HG03354 (cell line): Measurements from ENCODE around the gene FOXP1.

Experiments
- ATAC-seq: cut with Tn5 transposase; IDR thresholded peaks from one replicate; pipeline ENCODE4 v1.9.1; 2021; ENCODE audit warnings: mild to moderate bottlenecking; ENCODE audit not compliant: unreplicated experiment, poor library complexity, severe bottlenecking

FOXP1 gene

GRCh38 chr3:71069797-71070196 lies 513.7 kb downstream of the FOXP1 start:
- ATAC-seq, result no peak

- no peak for ATAC-seq
Observed at GRCh38 chr3:71067977-71068654, 515.4 kb downstream of the FOXP1 start.

GRCh38 chr3:71066849-71067261 lies 516.7 kb downstream of the FOXP1 start:
- ATAC-seq, result no peak

GRCh38 chr3:71066356-71066755 lies 517.2 kb downstream of the FOXP1 start:
- ATAC-seq, result no peak

GRCh38 chr3:71065764-71066013 lies 517.8 kb downstream of the FOXP1 start:
- ATAC-seq, result no peak

- peak; percentile 25 for ATAC-seq
Observed at GRCh38 chr3:71064956-71065763, 518.4 kb downstream of the FOXP1 start.

GRCh38 chr3:71064291-71064955 lies 519.1 kb downstream of the FOXP1 start:
- ATAC-seq, result peak; percentile 41

- ATAC-seq, result peak; percentile 51
Observed at GRCh38 chr3:71063773-71064290, 519.7 kb downstream of the FOXP1 start.

GRCh38 chr3:71062952-71063772 lies 520.4 kb downstream of the FOXP1 start:
- peak; percentile 46 for ATAC-seq

DNA sequence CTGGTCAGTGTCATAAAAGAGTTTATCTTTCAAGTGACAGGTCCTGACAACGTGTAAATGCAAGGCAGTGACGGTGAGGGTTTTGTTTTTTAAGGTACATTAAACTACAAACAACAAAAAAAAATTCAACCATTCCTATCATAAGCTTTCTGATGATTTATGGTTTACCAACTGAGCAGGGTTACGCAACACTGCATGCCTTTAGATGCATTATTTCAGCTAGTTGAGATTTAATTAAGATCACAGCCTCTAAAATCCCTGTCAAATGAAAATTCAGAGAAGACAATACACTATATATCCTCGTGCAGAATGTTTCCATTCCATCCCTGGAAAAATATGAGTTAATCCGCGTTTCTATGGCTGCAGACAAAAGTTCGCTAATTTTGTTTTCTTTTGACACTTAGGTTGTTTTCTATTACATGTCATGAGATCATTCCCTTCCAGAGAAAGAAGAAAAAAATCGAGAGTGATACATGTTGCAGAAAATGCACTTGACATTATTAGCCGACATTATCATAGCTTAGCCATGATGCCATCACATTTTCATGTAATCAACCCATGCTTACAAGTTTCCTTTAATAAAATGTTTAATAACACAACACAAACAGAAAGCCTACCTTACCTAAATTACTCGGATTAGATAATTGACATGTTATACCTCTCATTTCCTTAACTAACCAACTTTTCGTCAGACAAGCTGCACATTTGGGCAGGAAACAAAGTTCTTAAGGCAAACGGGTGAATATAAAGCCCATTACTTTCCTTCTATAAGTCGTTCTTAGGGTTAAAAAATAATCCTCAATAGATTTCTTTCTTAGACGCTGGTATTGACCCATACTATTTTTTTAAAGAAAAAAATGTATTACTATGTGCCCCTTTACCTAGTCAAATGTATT lies 521.2 kb downstream of the FOXP1 start:
- no peak for ATAC-seq

GRCh38 chr3:71061581-71061980 lies 521.9 kb downstream of the FOXP1 start:
- ATAC-seq, result no peak

GRCh38 chr3:71061037-71061436 lies 522.5 kb downstream of the FOXP1 start:
- no peak for ATAC-seq

- no peak for ATAC-seq
Observed at GRCh38 chr3:71060536-71060935, 523.0 kb downstream of the FOXP1 start.

DNA sequence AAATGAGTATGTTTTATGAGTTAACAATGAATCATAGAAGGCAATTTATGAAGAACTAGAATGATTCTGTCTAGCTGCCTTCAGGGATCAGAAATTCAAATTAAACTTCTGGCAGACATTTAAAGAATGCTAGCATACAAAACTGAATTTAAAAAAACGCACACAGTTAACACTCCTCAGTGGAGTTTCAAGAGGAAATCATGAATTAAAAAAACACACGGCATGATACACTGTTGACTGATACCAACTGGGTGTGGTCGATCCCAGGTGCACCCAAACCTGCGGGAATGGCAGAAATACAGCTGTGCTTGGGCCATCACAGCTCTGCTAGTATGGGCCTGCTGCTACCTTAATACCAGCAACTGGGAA lies 526.0 kb downstream of the FOXP1 start:
- no peak for ATAC-seq

DNA sequence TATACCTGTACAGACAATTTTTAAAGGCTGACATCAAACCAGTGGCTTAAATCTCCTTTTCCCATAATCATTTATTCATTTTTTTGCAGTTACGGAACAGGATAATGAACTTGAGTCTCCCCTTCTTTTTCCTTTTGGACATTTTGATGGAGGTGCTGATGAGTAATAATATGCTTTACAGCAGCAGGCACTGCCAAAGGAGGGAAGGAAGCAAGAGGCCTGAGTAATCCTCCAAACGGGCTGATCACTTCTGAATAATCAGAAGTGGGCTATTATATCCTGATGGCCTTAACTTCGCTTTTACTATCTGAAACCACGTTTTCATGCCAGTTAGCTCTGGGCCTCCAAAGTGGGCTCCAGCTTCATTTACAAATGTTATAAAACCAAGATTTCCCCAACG lies 527.2 kb downstream of the FOXP1 start:
- ATAC-seq, result no peak

- ATAC-seq, result no peak
Observed at GRCh38 chr3:71055257-71056001, 528.1 kb downstream of the FOXP1 start.

DNA sequence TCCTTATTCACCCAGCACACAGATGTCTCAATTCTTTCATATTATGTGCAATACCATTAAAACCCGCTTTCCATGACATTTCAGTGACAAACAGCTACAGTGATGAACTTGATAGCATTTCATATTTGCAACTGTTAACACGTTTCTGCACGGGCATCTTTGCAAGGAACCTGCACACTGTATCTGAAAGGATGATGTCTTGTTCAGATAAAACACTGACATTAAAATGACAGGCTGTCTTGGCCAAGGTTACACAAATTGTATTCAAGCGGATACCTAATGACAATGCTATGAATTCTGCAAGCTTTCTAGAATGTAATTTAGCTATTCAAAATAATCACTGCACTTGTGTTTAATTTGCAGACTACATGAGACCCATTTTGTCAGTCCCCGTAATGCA lies 529.2 kb downstream of the FOXP1 start:
- no peak for ATAC-seq

DNA sequence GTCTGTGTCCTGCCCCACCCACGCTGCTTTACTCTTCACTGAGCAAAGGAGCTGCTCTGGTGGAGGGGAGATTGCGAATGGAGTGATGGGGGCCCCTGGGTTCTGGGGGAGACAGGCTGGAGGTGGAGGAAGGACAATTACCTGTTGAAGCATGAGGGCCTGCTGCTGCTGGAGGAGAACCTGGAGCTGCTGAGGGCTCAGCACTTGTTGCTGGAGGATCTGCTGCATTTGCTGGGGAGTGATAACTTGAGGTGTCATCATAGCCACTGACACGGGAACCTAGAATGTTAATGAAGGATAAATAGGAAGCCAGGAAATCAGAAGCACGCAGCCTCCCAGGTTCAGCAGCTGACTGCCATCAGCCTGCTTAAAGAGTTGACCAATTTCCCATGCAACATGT lies 530.0 kb downstream of the FOXP1 start:
- ATAC-seq, result no peak
